Osteoblast (primary cell): ENCODE results near the gene ADARB2. TPM values are rescaled to one million over a fixed set of nuclear protein-coding genes. Genes with fewer than 3 reads are reported as not detected.
A peak's percentile ranks its signal among the peaks of the same experiment; 100 is the strongest.

Experiments
- DNase-seq: peaks from one replicate; pipeline ENCODE4 v3.0.0; 2011; ENCODE audit warnings: low spot score, mixed read lengths; ENCODE audit not compliant: insufficient read length; ENCODE audit errors: missing footprints
- H2AFZ ChIP-seq: 2 replicates; pipeline ENCODE4 v1.6.0; 2011; ENCODE audit warnings: mild to moderate bottlenecking, low read length
- H3K27ac ChIP-seq: 2 replicates; pipeline ENCODE4 v1.5.1; 2011; ENCODE audit warnings: mild to moderate bottlenecking, low read depth, low read length, moderate library complexity
- H3K27me3 ChIP-seq: 2 replicates; pipeline ENCODE4 v1.6.0; 2012; ENCODE audit warnings: mild to moderate bottlenecking, control low read depth, inconsistent platforms, low read length, moderate library complexity; ENCODE audit not compliant: insufficient read depth
- H3K36me3 ChIP-seq: 2 replicates; pipeline ENCODE4 v1.5.1; 2011; ENCODE audit warnings: mild to moderate bottlenecking, low read length, control low read depth, moderate library complexity; ENCODE audit not compliant: insufficient read depth
- H3K4me1 ChIP-seq: 2 replicates; pipeline ENCODE4 v1.5.1; 2011; ENCODE audit warnings: mild to moderate bottlenecking, low read length, control low read depth, moderate library complexity; ENCODE audit not compliant: insufficient read depth
- H3K4me2 ChIP-seq: 2 replicates; pipeline ENCODE4 v1.6.0; 2011; ENCODE audit warnings: mild to moderate bottlenecking, low read length; ENCODE audit not compliant: insufficient read depth
- H3K4me3 ChIP-seq: fragments of 200-600 bp; sonication (generic); 3 replicates; pipeline ENCODE4 v1.5.1; 2012; ENCODE audit warnings: mild to moderate bottlenecking, low read length, inconsistent platforms; ENCODE audit not compliant: insufficient read depth
- H3K79me2 ChIP-seq: 2 replicates; pipeline ENCODE4 v1.6.0; 2012; ENCODE audit warnings: mild to moderate bottlenecking, low read length, control low read depth, inconsistent platforms; ENCODE audit not compliant: insufficient read depth
- H3K9me3 ChIP-seq: 2 replicates; pipeline ENCODE4 v1.5.1; 2011; ENCODE audit warnings: low read depth, low read length, control low read depth
- H4K20me1 ChIP-seq: 2 replicates; pipeline ENCODE4 v1.6.0; 2012; ENCODE audit warnings: mild to moderate bottlenecking, low read length, control low read depth; ENCODE audit not compliant: insufficient read depth
- total RNA-seq: library from RNA; depleted of rRNA; stranded (reverse); fragments of >200 nt; gene quantifications from 2 replicates; pipeline ENCODE4 v1.2.3, GENCODE V29; 2012
- TF ChIP-seq, protein P1 (sequence below): IDR thresholded peaks from 2 replicates; pipeline ENCODE4 v1.5.1; 2011; ENCODE audit warnings: mild to moderate bottlenecking, low read depth, low read length, moderate library complexity; ENCODE audit errors: extremely low read depth

Gene ADARB2
- total RNA-seq, 1 donor, result not detected

DNA sequence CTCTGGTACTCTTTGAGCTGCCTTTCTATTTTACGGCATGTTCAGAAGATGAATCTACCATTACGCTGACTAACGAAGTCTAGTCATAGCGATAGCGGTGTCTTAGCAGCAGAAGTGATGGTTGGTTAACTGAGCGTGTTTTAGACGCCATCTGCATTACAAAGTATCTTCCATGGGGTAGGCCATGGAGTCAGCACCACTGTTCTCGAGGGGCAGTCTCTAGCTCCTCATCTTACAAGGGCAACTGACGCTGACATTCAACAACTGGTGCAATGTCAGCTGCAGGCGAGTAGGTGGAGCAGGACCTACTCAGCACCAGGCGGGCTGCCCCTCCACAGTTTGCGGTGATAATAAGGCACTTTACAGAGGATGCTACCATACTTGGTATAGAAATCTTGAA lies 88.7 kb downstream of the ADARB2 start:
- DNase-seq, result no peak
- Histone ChIP-seq H4K20me1 (no peaks in the 10 kb centered on the region), H3K4me2 (no peak overlapping the region), H3K79me2 (no peaks in the 10 kb centered on the region), H3K9me3 (no peaks in the 10 kb centered on the region), H3K27ac (no peak overlapping the region), H3K27me3 (no peaks in the 10 kb centered on the region), H3K36me3 (no peaks in the 10 kb centered on the region), H2AFZ (no peak overlapping the region), H3K4me3 (no peak overlapping the region), H3K4me1 (no peaks in the 10 kb centered on the region)
- TF ChIP-seq, protein P1, sequence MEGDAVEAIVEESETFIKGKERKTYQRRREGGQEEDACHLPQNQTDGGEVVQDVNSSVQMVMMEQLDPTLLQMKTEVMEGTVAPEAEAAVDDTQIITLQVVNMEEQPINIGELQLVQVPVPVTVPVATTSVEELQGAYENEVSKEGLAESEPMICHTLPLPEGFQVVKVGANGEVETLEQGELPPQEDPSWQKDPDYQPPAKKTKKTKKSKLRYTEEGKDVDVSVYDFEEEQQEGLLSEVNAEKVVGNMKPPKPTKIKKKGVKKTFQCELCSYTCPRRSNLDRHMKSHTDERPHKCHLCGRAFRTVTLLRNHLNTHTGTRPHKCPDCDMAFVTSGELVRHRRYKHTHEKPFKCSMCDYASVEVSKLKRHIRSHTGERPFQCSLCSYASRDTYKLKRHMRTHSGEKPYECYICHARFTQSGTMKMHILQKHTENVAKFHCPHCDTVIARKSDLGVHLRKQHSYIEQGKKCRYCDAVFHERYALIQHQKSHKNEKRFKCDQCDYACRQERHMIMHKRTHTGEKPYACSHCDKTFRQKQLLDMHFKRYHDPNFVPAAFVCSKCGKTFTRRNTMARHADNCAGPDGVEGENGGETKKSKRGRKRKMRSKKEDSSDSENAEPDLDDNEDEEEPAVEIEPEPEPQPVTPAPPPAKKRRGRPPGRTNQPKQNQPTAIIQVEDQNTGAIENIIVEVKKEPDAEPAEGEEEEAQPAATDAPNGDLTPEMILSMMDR, result no peak

GRCh38 chr10:1646332-1646731 lies 91.0 kb downstream of the ADARB2 start:
- H3K4me3 ChIP-seq, result no peak overlapping the region
- no peaks in the 10 kb centered on the region for H3K36me3 ChIP-seq
- H4K20me1 ChIP-seq, result no peaks in the 10 kb centered on the region
- no peaks in the 10 kb centered on the region for H3K4me1 ChIP-seq
- H2AFZ ChIP-seq, result no peak overlapping the region
- TF ChIP-seq, protein P1, result no peak
- H3K27ac ChIP-seq, result no peak overlapping the region
- H3K4me2 ChIP-seq, result no peak overlapping the region
- peak; percentile 18 for DNase-seq
- no peaks in the 10 kb centered on the region for H3K79me2 ChIP-seq
- H3K9me3 ChIP-seq, result no peaks in the 10 kb centered on the region
- H3K27me3 ChIP-seq, result no peaks in the 10 kb centered on the region

- peak; percentile 50 for DNase-seq
- Histone ChIP-seq H3K27ac (no peak overlapping the region), H4K20me1 (no peaks in the 10 kb centered on the region), H3K4me2 (no peak overlapping the region), H3K27me3 (no peaks in the 10 kb centered on the region), H2AFZ (no peak overlapping the region), H3K4me3 (no peak overlapping the region), H3K4me1 (no peaks in the 10 kb centered on the region), H3K36me3 (no peaks in the 10 kb centered on the region), H3K79me2 (no peaks in the 10 kb centered on the region), H3K9me3 (no peaks in the 10 kb centered on the region)
- TF ChIP-seq, protein P1, result no peak
Measured at GRCh38 chr10:1645896-1646295, 91.4 kb downstream of the ADARB2 start.

- no peak overlapping the region for H3K4me2 ChIP-seq
- H3K4me1 ChIP-seq, result no peaks in the 10 kb centered on the region
- no peaks in the 10 kb centered on the region for H3K27me3 ChIP-seq
- no peaks in the 10 kb centered on the region for H4K20me1 ChIP-seq
- no peaks in the 10 kb centered on the region for H3K79me2 ChIP-seq
- DNase-seq, result peak; percentile 13
- no peak overlapping the region for H3K4me3 ChIP-seq
- no peak overlapping the region for H3K27ac ChIP-seq
- H3K36me3 ChIP-seq, result no peaks in the 10 kb centered on the region
- H2AFZ ChIP-seq, result no peak overlapping the region
- no peaks in the 10 kb centered on the region for H3K9me3 ChIP-seq
- TF ChIP-seq, protein P1, result no peak
Measured at GRCh38 chr10:1644191-1644711, 93.1 kb downstream of the ADARB2 start.
